ENCODE data around the gene TAF11L14. TPM values are rescaled to one million over a fixed set of nuclear protein-coding genes. Genes with fewer than 3 reads are reported as not detected.
"Not testable (repeated sequence)": the region's sequence is repeated elsewhere in the genome, so short reads cannot be mapped to it uniquely, and the experiment has no call there.

The TAF11L14 gene
- total RNA-seq = not detected

GRCh38 chr5:17634160-17634559 is at the start of gene TAF11L14:
Gene TAF11L14, plus strand, starts transcription at chr5:17634460.
- Histone ChIP-seq H3K4me3 (ENCODE audit: low read length in 3 of 3) (no peak within 1 kb of the TSS), H3K4me1 (ENCODE audit: control insufficient read depth in 3 of 3, insufficient read depth in 3 of 3, low read length in 3 of 3) (no peaks in the 10 kb centered on the region), H3K9ac (ENCODE audit: low read depth in 1 of 3, low read length in 3 of 3) (no peak within 1 kb of the TSS), H3K9me3 (ENCODE audit: control insufficient read depth in 3 of 3, low read length in 3 of 3) (no peaks in the 10 kb centered on the region), H3K36me3 (ENCODE audit: control insufficient read depth in 3 of 3, insufficient read depth in 3 of 3, low read length in 3 of 3) (no peaks in the 10 kb centered on the region), H3K27ac (ENCODE audit: low read depth, low read length) (no peak within 1 kb of the TSS), H3K27me3 (ENCODE audit: control insufficient read depth in 3 of 3, insufficient read depth in 3 of 3, low read length in 3 of 3) (no peaks in the 10 kb centered on the region)

GRCh38 chr5:17585658-17586057 is 48.6 kb upstream of the TAF11L14 start, which contains the start of gene TAF11L7:
Gene TAF11L7, minus strand, starts transcription at chr5:17585758.
- not testable (repeated sequence) for H3K9me3 ChIP-seq (ENCODE audit: control insufficient read depth in 3 of 3, low read length in 3 of 3); H3K9ac ChIP-seq (ENCODE audit: low read depth in 1 of 3, low read length in 3 of 3); H3K36me3 ChIP-seq (ENCODE audit: control insufficient read depth in 3 of 3, insufficient read depth in 3 of 3, low read length in 3 of 3); H3K27ac ChIP-seq (ENCODE audit: low read depth, low read length); H3K27me3 ChIP-seq (ENCODE audit: control insufficient read depth in 3 of 3, insufficient read depth in 3 of 3, low read length in 3 of 3); H3K4me3 ChIP-seq (ENCODE audit: low read length in 3 of 3); H3K4me1 ChIP-seq (ENCODE audit: control insufficient read depth in 3 of 3, insufficient read depth in 3 of 3, low read length in 3 of 3)

- H3K4me3 ChIP-seq (ENCODE audit: low read length in 3 of 3); H3K27me3 ChIP-seq (ENCODE audit: control insufficient read depth in 3 of 3, insufficient read depth in 3 of 3, low read length in 3 of 3); H3K4me1 ChIP-seq (ENCODE audit: control insufficient read depth in 3 of 3, insufficient read depth in 3 of 3, low read length in 3 of 3); H3K9ac ChIP-seq (ENCODE audit: low read depth in 1 of 3, low read length in 3 of 3); H3K36me3 ChIP-seq (ENCODE audit: control insufficient read depth in 3 of 3, insufficient read depth in 3 of 3, low read length in 3 of 3); H3K27ac ChIP-seq (ENCODE audit: low read depth, low read length); H3K9me3 ChIP-seq (ENCODE audit: control insufficient read depth in 3 of 3, low read length in 3 of 3): not testable (repeated sequence)
Observed at GRCh38 chr5:17590860-17591259, 43.4 kb upstream of the TAF11L14 start, which contains the start of gene TAF11L8. Gene TAF11L8, minus strand, starts transcription at chr5:17590960.

- not testable (repeated sequence) for H3K4me3 ChIP-seq (ENCODE audit: low read length in 3 of 3); H3K27ac ChIP-seq (ENCODE audit: low read depth, low read length); H3K9me3 ChIP-seq (ENCODE audit: control insufficient read depth in 3 of 3, low read length in 3 of 3); H3K36me3 ChIP-seq (ENCODE audit: control insufficient read depth in 3 of 3, insufficient read depth in 3 of 3, low read length in 3 of 3); H3K9ac ChIP-seq (ENCODE audit: low read depth in 1 of 3, low read length in 3 of 3); H3K27me3 ChIP-seq (ENCODE audit: control insufficient read depth in 3 of 3, insufficient read depth in 3 of 3, low read length in 3 of 3); H3K4me1 ChIP-seq (ENCODE audit: control insufficient read depth in 3 of 3, insufficient read depth in 3 of 3, low read length in 3 of 3)
Observed at GRCh38 chr5:17594255-17594654, 40.0 kb upstream of the TAF11L14 start, which contains the start of gene TAF11L9. Gene TAF11L9, minus strand, starts transcription at chr5:17594394.

- not testable (repeated sequence) for H3K27ac ChIP-seq (ENCODE audit: low read depth, low read length); H3K36me3 ChIP-seq (ENCODE audit: control insufficient read depth in 3 of 3, insufficient read depth in 3 of 3, low read length in 3 of 3); H3K4me3 ChIP-seq (ENCODE audit: low read length in 3 of 3); H3K4me1 ChIP-seq (ENCODE audit: control insufficient read depth in 3 of 3, insufficient read depth in 3 of 3, low read length in 3 of 3); H3K9me3 ChIP-seq (ENCODE audit: control insufficient read depth in 3 of 3, low read length in 3 of 3); H3K27me3 ChIP-seq (ENCODE audit: control insufficient read depth in 3 of 3, insufficient read depth in 3 of 3, low read length in 3 of 3); H3K9ac ChIP-seq (ENCODE audit: low read depth in 1 of 3, low read length in 3 of 3)
Observed at GRCh38 chr5:17597728-17598127, 36.5 kb upstream of the TAF11L14 start, which contains the start of gene TAF11L10. Gene TAF11L10, minus strand, starts transcription at chr5:17597828.

GRCh38 chr5:17603880-17604279 is 30.4 kb upstream of the TAF11L14 start, which contains the start of gene TAF11L11:
Gene TAF11L11, plus strand, starts transcription at chr5:17604183.
- H3K4me3 ChIP-seq (ENCODE audit: low read length in 3 of 3); H3K9me3 ChIP-seq (ENCODE audit: control insufficient read depth in 3 of 3, low read length in 3 of 3); H3K9ac ChIP-seq (ENCODE audit: low read depth in 1 of 3, low read length in 3 of 3); H3K36me3 ChIP-seq (ENCODE audit: control insufficient read depth in 3 of 3, insufficient read depth in 3 of 3, low read length in 3 of 3); H3K27me3 ChIP-seq (ENCODE audit: control insufficient read depth in 3 of 3, insufficient read depth in 3 of 3, low read length in 3 of 3); H3K27ac ChIP-seq (ENCODE audit: low read depth, low read length); H3K4me1 ChIP-seq (ENCODE audit: control insufficient read depth in 3 of 3, insufficient read depth in 3 of 3, low read length in 3 of 3): not testable (repeated sequence)

- Histone ChIP-seq H3K9me3 (ENCODE audit: control insufficient read depth in 3 of 3, low read length in 3 of 3) (peaks cover 0 to 2% (median 0%) of the 10 kb centered on the region in 3 donors), H3K27ac (ENCODE audit: low read depth, low read length) (no peak overlapping the region), H3K27me3 (ENCODE audit: control insufficient read depth in 3 of 3, insufficient read depth in 3 of 3, low read length in 3 of 3) (no peaks in the 10 kb centered on the region), H3K9ac (ENCODE audit: low read depth in 1 of 3, low read length in 3 of 3) (no peak overlapping the region), H3K4me3 (ENCODE audit: low read length in 3 of 3) (no peak overlapping the region), H3K36me3 (ENCODE audit: control insufficient read depth in 3 of 3, insufficient read depth in 3 of 3, low read length in 3 of 3) (no peaks in the 10 kb centered on the region), H3K4me1 (ENCODE audit: control insufficient read depth in 3 of 3, insufficient read depth in 3 of 3, low read length in 3 of 3) (no peaks in the 10 kb centered on the region)
Observed at GRCh38 chr5:17604951-17605350, 29.3 kb upstream of the TAF11L14 start.

GRCh38 chr5:17607461-17607860 is 26.8 kb upstream of the TAF11L14 start:
- H3K4me3 ChIP-seq (ENCODE audit: low read length in 3 of 3); H3K4me1 ChIP-seq (ENCODE audit: control insufficient read depth in 3 of 3, insufficient read depth in 3 of 3, low read length in 3 of 3); H3K27me3 ChIP-seq (ENCODE audit: control insufficient read depth in 3 of 3, insufficient read depth in 3 of 3, low read length in 3 of 3); H3K9me3 ChIP-seq (ENCODE audit: control insufficient read depth in 3 of 3, low read length in 3 of 3); H3K36me3 ChIP-seq (ENCODE audit: control insufficient read depth in 3 of 3, insufficient read depth in 3 of 3, low read length in 3 of 3); H3K9ac ChIP-seq (ENCODE audit: low read depth in 1 of 3, low read length in 3 of 3); H3K27ac ChIP-seq (ENCODE audit: low read depth, low read length): not testable (repeated sequence)

- not testable (repeated sequence) for H3K4me3 ChIP-seq (ENCODE audit: low read length in 3 of 3)
Observed at GRCh38 chr5:17610092-17610491, 24.2 kb upstream of the TAF11L14 start, which contains the start of gene TAF11L12. Gene TAF11L12, plus strand, starts transcription at chr5:17610392.

GRCh38 chr5:17614872-17615605 is 19.2 kb upstream of the TAF11L14 start:
- Histone ChIP-seq H3K4me1 (ENCODE audit: control insufficient read depth in 3 of 3, insufficient read depth in 3 of 3, low read length in 3 of 3) (no peaks in the 10 kb centered on the region), H3K4me3 (ENCODE audit: low read length in 3 of 3) (no peak overlapping the region), H3K27me3 (ENCODE audit: control insufficient read depth in 3 of 3, insufficient read depth in 3 of 3, low read length in 3 of 3) (no peaks in the 10 kb centered on the region), H3K9ac (ENCODE audit: low read depth in 1 of 3, low read length in 3 of 3) (no peak overlapping the region), H3K27ac (ENCODE audit: low read depth, low read length) (no peak overlapping the region), H3K36me3 (ENCODE audit: control insufficient read depth in 3 of 3, insufficient read depth in 3 of 3, low read length in 3 of 3) (no peaks in the 10 kb centered on the region), H3K9me3 (ENCODE audit: control insufficient read depth in 3 of 3, low read length in 3 of 3) (no peaks in the 10 kb centered on the region)

More at GRCh38 chr5:17610092-17610491, 24.2 kb upstream of the TAF11L14 start, which contains the start of gene TAF11L12:
- H3K27ac ChIP-seq (ENCODE audit: low read depth, low read length); H3K9me3 ChIP-seq (ENCODE audit: control insufficient read depth in 3 of 3, low read length in 3 of 3); H3K27me3 ChIP-seq (ENCODE audit: control insufficient read depth in 3 of 3, insufficient read depth in 3 of 3, low read length in 3 of 3); H3K36me3 ChIP-seq (ENCODE audit: control insufficient read depth in 3 of 3, insufficient read depth in 3 of 3, low read length in 3 of 3); H3K9ac ChIP-seq (ENCODE audit: low read depth in 1 of 3, low read length in 3 of 3); H3K4me1 ChIP-seq (ENCODE audit: control insufficient read depth in 3 of 3, insufficient read depth in 3 of 3, low read length in 3 of 3): not testable (repeated sequence)

Measured in skeletal muscle tissue (tissue), 4 donors.